ENCODE results near the gene ZNF683.

ZNF683 gene

DNA sequence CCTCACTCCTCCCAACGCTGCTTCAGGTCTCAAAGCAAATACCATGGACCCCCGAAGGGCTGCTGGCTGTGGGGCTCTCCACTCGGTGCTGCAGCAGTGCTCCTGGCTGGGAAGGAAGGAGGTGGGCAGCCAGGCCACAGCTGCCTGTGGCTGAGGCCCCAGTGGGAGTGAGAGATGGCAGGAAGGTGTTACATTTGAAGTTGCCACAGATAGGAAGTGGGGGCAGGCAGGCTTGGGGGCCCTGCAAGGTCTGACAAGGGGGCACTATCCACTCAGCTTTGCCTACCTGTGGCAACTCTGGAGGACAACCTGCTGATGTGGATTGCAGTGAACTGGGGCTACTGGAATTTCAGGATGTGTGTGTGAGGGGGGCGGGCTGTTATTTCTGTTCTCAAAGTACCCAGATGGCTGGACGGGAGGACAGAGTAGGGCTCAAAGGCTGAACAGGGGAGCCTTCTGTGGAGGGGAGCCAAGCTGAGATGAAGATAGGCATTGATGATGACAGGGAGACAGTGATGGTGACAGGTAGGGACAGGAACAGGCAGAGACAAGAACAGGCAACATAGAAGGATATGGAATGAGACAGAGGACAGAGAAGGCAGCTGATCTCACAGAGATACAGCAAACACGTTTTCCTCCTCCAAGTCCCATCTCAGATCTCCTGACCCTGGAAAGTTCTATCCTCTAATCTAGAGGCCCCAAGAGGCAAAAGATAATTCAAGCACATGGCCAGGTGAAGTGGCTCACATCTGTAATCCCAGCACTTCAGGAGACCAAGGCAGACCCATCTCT lies 1.8 kb downstream of the ZNF683 start (continued):
- TF ChIP-seq ZNF292 (tag by site-specific recombination; IDR thresholded peaks at IDR 0.05; ENCODE audit: borderline replicate concordance, low read depth) = no peak

DNA sequence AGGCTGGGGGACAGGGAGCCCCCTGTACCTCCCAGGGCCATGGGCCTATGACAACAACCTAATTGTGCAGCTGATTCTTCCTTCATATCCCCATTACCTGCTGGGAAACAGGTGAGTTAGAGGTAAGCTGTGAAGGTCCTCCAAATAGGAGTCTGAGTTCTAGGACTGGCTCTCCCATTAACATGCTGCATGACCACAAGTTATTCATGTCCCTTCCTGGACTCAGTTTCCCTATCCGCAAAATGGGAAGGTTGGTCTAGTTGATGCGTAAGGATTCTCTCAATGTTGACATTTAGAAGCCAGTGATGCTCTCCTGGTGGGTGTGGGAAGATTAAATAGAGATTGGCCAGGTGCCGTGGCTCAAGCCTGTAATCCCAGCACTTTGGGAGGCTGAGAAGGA lies 4.1 kb downstream of the ZNF683 start:
- Histone ChIP-seq H3K36me3 (ENCODE audit: control insufficient read depth in 2 of 2, insufficient read depth in 1 of 2, low read length in 2 of 2) (no peaks in the 10 kb centered on the region), H3K27ac (ENCODE audit: extremely low read depth, low read depth, low read length) (no peak overlapping the region), H3K9me3 (ENCODE audit: control insufficient read depth, insufficient read depth, low read depth, low read length) (no peaks in the 10 kb centered on the region), H3K4me3 (ENCODE audit: low read depth, low read length) (no peak overlapping the region), H3K4me1 (ENCODE audit: control insufficient read depth, insufficient read depth, low read length) (no peaks in the 10 kb centered on the region)
- ChIA-PET CTCF (interaction anchor here (0.6 to 1.8 kb wide), 2 partner anchors 47 to 135 kb away, joined by 3 to 7 read pairs; partner anchors contain the start of gene CEP85), POLR2A (no interaction called here)
- TF ChIP-seq ZBTB8A (tag by site-specific recombination; IDR thresholded peaks at IDR 0.05) (no peak), ZNF121 (tag by site-specific recombination; IDR thresholded peaks at IDR 0.05) (0 out of 2 replicates have a peak, but pooled peaks have one; percentile 16)

- H3K9me3 ChIP-seq (ENCODE audit: control insufficient read depth, insufficient read depth, low read depth, low read length) = no peaks in the 10 kb centered on the region
- TF ChIP-seq ZNF184 (tag by site-specific recombination; IDR thresholded peaks at IDR 0.05) (no peak), TCF7L2 (IDR thresholded peaks at IDR 0.05; ENCODE audit: borderline replicate concordance, low read depth, low read length) (no peak), REPIN1 (tag by site-specific recombination; IDR thresholded peaks at IDR 0.05; ENCODE audit: low read depth) (no peak), ZNF335 (tag by site-specific recombination; conservative IDR thresholded peaks at IDR 0.05) (no peak), ZNF555 (tag by site-specific recombination; conservative IDR thresholded peaks at IDR 0.05) (no peak), ZBTB10 (tag by site-specific recombination; IDR thresholded peaks at IDR 0.05) (no peak), ZNF391 (tag by site-specific recombination; IDR thresholded peaks at IDR 0.05; ENCODE audit: borderline replicate concordance, low read depth) (no peak), ZNF837 (tag by site-specific recombination; IDR thresholded peaks at IDR 0.05) (no peak), ZNF518A (tag by site-specific recombination; conservative IDR thresholded peaks at IDR 0.05; ENCODE audit: low read depth) (no peak), ZNF341 (tag by site-specific recombination; IDR thresholded peaks at IDR 0.05; ENCODE audit: low read depth) (no peak), PRDM1 (tag by site-specific recombination; IDR thresholded peaks at IDR 0.05) (no peak), ZNF791 (tag by site-specific recombination; IDR thresholded peaks at IDR 0.05) (no peak), ZNF311 (tag by site-specific recombination; IDR thresholded peaks at IDR 0.05; ENCODE audit: borderline replicate concordance) (no peak), ZNF548 (tag by site-specific recombination; IDR thresholded peaks at IDR 0.05) (no peak), ZNF202 (tag by site-specific recombination; IDR thresholded peaks at IDR 0.05; ENCODE audit: borderline replicate concordance) (no peak)
- TF ChIP-seq, protein P1, sequence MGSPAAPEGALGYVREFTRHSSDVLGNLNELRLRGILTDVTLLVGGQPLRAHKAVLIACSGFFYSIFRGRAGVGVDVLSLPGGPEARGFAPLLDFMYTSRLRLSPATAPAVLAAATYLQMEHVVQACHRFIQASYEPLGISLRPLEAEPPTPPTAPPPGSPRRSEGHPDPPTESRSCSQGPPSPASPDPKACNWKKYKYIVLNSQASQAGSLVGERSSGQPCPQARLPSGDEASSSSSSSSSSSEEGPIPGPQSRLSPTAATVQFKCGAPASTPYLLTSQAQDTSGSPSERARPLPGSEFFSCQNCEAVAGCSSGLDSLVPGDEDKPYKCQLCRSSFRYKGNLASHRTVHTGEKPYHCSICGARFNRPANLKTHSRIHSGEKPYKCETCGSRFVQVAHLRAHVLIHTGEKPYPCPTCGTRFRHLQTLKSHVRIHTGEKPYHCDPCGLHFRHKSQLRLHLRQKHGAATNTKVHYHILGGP (tag by site-specific recombination; IDR thresholded peaks at IDR 0.05) = no peak
- CTCF ChIA-PET = no interaction called here
- H3K4me1 ChIP-seq (ENCODE audit: control insufficient read depth, insufficient read depth, low read length) = no peaks in the 10 kb centered on the region
- no peak overlapping the region for H3K27ac ChIP-seq (ENCODE audit: extremely low read depth, low read depth, low read length)
- no peaks in the 10 kb centered on the region for H3K36me3 ChIP-seq (ENCODE audit: control insufficient read depth in 2 of 2, insufficient read depth in 1 of 2, low read length in 2 of 2)
- POLR2A ChIA-PET = no interaction called here
- no peak overlapping the region for H3K4me3 ChIP-seq (ENCODE audit: low read depth, low read length)
These were observed 4.5 kb downstream of the ZNF683 start for GRCh38 chr1:26368006-26368405.
